Peyer's patch (tissue), 4 donors: Measurements from ENCODE around the gene TMCC3.

ENCODE experiments used
- POLR2A ChIP-seq, 2 donors: fragments of 450-650 bp; IDR thresholded peaks; one replicate each; pipeline ENCODE4 v1.5.1; 2017; ENCODE audit warnings: antibody characterized with exemption in 2 of 2, mild to moderate bottlenecking in 2 of 2, moderate library complexity in 2 of 2
- TF ChIP-seq, protein P1 (sequence below), 6 experiments: fragments of 450-650 bp in 4 of 6; fragments of 200-600 bp in 2 of 6; sonication (generic) in 1 of 6; IDR thresholded peaks; one replicate each; pipeline ENCODE4 v1.5.1; 2017 to 2019; ENCODE audit warnings: antibody characterized with exemption in 6 of 6, mild to moderate bottlenecking in 3 of 6, moderate library complexity in 1 of 6

DNA sequence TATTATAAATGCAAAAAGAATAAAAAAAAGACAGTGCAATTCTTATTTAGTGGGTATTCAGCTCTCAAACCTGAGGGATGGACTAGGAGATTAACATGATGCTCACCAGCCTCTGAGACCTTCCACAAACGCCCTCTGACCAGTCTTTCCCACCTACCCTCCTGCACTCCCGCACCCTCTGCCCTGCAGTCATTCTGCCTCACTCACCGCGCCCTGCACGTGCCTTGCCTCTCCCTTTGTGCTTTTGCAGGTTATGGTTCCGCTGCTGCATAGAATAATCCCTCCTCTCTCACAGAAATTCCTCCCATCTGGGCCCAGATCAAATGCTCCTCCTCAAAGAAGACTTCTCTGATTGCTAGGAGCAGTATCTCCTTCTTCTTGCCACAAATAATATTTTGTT is 28.5 kb upstream of the TMCC3 start:
- TF ChIP-seq, protein P1, sequence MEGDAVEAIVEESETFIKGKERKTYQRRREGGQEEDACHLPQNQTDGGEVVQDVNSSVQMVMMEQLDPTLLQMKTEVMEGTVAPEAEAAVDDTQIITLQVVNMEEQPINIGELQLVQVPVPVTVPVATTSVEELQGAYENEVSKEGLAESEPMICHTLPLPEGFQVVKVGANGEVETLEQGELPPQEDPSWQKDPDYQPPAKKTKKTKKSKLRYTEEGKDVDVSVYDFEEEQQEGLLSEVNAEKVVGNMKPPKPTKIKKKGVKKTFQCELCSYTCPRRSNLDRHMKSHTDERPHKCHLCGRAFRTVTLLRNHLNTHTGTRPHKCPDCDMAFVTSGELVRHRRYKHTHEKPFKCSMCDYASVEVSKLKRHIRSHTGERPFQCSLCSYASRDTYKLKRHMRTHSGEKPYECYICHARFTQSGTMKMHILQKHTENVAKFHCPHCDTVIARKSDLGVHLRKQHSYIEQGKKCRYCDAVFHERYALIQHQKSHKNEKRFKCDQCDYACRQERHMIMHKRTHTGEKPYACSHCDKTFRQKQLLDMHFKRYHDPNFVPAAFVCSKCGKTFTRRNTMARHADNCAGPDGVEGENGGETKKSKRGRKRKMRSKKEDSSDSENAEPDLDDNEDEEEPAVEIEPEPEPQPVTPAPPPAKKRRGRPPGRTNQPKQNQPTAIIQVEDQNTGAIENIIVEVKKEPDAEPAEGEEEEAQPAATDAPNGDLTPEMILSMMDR (IDR thresholded peaks at IDR 0.05): no peak
- no peak for TF ChIP-seq POLR2A (IDR thresholded peaks at IDR 0.05)
